Activated CD8-positive, alpha-beta memory T cell treated with anti-CD3 and anti-CD28 coated beads for 24 hours (primary cell): Measurements from ENCODE around the gene SMAD1.
"Not testable (repeated sequence)": the region's sequence is repeated elsewhere in the genome, so short reads cannot be mapped to it uniquely, and the experiment has no call there.

Experiments
- DNase-seq: peaks from one replicate; pipeline ENCODE4 v3.0.0-alpha.2; 2020

SMAD1 gene

DNA sequence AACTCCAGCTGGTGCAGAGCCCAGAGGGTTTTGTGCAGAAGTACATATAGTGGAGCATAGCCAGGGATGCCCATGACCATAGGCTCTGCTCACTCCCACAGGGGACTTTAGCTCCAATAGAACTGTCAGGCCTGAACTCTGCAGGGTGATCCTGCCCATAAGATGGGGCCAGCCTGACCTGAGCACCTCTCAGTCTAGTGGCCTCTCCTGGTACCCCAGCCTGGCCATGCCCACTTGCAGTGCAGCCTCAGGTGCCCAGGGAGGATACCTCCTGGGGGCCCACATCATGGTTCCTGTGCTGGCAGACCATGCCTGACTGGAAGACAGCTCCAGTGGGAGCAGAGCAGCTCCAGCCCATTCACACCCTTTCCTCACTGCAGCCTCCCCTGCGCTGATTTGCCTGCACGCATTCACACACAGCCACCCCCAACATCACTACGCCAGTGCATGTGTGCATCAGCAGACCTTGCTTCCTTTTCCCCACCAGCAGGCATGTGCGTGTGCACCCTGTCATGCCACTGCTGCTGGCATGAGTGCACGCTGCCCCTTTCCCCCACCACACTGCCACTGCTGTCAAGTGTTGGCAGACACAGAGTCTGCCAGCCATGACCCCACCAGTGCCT is 84.5 kb downstream of the SMAD1 start:
- no peak for DNase-seq

- no peak for DNase-seq
Observed at GRCh38 chr4:145566768-145567167, 85.1 kb downstream of the SMAD1 start.

DNA sequence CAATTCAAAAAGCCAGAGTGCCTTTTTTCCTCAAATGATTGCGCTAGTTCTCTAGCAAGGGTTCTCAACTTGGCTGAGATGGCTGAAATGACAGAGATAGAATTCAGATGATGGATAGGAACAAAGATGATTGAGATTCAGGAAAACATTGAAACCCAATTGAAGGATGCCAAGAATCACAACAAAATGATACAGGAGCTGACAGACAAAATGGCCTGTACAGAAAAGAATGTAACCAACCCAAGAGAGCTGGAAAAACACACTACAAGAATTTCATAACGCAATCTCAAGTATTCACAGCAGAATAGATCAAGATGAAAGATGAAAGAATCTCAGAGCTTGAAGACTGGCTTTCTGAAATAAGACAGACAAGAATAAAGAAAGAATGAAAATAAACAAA is 85.9 kb downstream of the SMAD1 start:
- DNase-seq: no peak

DNA sequence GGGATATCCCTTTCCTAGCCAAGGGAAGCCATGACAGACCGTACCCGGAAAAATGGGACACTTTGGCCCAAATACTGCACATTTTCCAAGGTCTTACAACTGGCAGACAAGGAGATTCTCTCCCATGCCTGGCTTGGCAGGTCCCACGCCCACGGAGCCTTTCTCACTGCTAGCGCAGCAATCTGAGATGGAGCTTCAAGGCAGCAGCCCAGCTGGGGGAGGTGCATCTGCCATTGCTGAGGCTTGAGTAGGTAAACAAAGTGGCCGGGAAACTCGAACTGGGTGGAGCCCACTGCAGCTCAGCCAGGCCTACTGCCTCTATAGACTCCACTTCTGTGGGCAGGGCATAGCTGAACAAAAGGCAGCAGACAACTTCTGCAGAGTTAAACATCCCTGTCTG is 92.9 kb downstream of the SMAD1 start:
- not testable (repeated sequence) for DNase-seq

DNA sequence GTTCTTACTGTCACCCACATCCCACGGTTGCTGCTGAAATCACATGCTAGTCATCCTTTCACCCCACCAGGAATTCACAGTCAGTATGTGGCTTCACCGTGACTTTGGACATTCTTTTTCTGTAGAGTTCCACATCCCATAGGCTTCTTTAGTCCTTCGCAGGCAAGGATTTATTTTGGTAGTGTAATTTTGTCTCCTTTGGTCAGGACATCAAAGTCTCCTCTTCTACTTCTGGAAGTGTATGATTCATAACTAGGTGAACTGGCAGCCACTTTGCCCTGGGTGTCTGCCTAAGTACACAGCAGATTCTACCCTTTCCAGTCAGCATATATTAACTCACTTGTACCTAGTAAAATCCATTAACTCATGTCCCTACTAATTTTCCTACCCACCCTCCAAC is 99.3 kb downstream of the SMAD1 start:
- DNase-seq: no peak

DNA sequence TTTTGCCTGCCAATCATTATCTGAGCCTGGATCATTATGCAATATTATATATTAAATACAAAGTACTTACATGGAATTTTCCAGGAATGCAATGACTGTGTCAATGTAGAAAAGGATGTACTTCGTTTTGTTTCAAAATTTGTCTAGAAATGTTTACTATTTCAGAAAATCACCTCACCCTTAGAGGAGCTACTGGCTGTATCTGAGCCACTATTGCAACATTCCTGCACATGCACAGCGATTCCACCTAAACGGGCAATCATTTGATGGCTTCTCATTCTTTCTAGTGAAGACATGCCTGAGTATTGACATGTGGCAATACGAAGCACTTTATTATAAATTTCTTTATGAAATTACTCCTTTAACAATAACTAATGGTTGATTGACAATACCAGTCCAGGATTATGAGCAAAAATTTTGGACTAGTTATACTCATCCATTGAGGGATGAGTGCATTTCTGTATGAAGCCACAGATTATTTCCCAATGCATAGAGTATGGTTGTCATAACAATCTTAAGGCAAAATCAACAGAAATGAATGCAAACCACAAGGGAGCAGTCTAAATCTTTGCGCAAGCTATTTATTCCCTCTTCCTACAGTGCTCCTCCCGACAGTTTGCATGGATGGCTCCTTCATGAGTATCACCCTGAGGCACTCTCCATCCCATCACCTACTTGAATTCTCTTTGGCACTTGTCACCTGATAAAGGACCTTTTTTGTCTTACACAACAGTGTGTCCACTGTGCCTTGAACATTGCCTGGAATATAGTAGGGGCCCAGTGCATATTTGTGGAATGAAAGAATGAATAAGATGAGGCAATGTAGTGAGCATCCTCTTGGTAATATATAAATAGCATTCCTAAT is 101.8 kb downstream of the SMAD1 start:
- DNase-seq: no peak

DNA sequence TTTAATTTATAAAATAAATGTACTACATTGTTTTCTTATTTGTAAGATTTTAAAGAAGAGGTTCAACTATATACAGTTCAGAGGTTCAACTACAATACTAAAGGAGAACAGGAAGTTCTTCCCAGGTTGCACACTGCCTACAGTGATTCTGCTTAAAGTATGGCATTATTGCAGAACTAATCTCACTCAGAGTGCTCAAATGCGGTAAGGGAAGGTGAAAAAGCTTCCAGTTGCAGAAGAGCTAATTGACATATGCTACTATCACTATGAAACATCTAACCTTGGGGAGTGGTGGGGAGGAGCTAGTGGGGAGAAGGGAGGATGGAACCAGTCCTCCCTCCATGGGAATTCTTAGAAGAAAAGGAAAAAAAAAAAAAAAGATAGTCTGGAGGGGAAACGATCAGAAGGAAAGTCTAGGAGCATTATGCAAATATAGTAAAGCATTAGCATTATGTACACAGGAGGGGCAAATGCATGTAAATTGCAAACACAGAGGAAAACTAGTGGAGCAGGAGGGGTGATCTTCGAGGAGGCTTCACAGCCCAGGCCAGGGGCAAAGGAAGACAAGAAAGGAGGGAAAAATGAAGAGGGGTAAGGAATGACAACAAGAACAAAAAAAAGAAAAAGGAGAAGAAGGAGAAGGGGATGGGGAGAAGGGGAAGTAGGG is 105.6 kb downstream of the SMAD1 start:
- no peak for DNase-seq

GRCh38 chr4:145589381-145589780 is 107.7 kb downstream of the SMAD1 start:
- DNase-seq: not testable (repeated sequence)

GRCh38 chr4:145589916-145590702 is 108.5 kb downstream of the SMAD1 start:
- no peak for DNase-seq

DNA sequence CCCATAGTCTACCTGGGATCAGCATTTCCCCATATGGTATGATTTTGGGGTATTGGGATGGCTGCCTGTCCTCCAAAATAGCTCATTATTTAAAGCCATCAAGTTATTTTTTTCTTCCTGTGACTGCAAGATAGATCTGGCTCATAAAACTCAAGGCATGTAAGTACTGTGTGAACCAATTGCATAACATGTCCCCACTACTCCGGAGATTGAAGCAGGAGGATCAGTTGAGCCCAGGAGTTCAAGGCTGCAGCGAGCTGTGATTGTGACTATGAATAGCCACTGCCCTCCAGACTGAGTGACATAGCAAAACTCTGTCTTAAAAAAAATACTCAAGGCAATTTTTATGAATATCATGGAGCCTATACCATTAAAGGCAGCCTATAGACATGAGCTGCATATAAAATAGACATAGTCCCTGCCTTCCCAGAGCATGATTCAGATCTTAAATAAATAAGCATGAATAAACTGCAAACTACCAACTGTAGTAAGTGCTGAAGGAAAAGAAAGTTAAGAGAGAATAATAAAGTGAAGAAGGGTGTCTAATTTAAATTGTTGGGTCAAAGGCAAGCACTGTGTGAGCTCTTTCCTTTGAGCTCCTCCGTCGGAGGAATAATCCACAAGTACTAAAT is 120.6 kb downstream of the SMAD1 start:
- DNase-seq: no peak

DNA sequence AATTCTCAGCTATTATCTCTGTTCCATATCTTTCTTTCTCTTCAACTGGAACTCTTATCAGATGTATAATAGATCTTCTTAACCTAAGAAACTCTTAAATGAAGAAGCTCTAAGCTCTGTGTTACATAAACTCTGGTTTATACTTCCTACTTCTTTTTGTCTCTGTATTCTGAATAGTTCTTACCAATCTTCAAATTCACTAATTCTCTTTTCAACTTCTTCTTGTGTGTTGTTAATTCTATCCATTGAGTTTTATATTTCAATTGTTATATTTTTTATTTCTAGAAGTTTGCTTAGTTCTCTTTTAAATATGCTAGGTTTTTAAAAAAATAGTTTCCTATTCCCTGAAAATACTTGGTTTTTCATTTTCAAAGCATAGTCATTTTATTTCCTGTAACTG is 124.3 kb downstream of the SMAD1 start:
- DNase-seq: no peak
